ENCODE data around the gene HSCB.
"Not testable (repeated sequence)": the region's sequence is repeated elsewhere in the genome, so short reads cannot be mapped to it uniquely, and the experiment has no call there.

Gene HSCB

DNA sequence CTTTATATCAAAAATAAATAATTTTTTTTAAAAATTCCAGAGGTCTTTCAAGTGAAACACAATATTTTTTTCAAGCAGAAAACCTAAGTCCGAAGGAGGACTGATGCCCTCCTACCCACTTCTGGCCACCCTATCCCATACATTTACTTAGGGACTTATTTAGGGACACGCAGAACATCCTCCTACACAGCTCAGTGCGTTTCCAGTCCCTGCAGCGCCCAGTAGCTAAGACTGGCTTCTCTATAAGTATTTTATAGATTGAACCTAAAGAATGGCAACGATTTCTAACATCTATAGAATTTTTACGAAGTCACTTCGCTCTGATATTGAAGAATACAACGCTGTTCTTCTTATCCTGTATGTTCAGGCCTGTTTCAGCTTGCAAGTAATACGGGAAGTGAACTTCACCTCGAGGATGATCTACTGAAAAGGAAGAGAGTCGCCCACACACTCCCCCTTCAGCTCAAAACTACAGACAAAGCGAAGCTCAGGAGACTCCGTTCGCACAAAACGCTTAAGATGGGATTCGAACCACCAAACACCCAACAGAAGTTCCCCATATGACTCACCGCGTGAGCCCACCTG, 547 bp upstream of the HSCB start:
- DNase-seq = no peak

DNA sequence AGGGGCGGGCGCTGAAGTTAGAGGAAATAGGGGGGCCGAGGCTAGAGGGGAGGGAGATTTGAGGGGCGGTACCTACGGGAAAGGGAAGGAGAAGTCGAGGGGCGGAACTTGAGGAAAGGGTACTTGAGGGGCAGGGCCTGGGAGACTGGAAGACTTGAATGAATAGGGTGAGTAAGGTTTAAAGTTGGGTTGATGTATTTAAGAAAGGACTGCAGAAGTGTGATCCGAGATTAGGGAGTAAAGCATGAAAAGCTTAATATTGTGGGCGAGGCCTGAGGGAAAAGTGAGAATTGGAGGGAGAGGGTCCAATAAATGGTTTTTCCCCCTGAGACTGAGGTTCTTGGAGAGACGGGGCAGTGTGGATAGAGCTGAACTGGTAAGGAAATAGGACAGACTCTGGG, 723 bp downstream of the HSCB start:
- no peak for DNase-seq

DNA sequence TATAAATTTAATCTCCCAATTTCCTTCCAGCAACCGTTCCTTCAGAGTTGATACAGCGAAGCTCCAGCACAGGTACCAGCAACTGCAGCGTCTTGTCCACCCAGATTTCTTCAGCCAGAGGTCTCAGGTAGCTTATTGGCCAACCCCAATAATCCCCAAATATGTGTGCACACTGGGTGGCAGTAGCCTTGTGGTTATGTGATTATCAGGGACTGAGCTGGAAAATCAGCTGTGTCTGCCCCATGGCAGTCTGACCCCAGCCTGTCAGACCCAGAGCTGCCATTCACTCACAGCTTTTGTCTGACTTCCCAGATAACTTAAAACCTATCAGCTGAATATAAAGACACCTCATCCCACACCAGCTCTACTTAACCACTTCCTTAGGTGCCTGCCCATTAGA, 2.0 kb downstream of the HSCB start:
- no peak for DNase-seq

DNA sequence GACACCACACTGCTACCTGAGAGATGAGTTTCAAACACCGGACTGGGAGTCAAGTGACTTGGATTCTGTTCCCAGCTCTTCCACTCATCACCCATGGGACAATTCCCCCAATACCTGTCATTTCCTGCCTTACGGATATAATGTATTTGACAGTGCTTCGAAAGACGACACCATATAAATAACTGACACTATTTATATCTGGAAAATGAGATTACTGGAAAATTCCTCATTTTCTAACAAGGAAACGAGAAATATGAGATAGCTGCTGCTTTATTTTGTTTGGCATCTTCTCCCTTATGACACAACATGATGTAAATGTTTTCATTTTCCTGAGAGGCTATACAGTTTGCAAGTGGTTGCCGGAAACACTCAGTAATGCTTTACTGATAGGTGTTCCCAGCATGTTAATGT, 8.6 kb downstream of the HSCB start:
- no peak for DNase-seq

DNA sequence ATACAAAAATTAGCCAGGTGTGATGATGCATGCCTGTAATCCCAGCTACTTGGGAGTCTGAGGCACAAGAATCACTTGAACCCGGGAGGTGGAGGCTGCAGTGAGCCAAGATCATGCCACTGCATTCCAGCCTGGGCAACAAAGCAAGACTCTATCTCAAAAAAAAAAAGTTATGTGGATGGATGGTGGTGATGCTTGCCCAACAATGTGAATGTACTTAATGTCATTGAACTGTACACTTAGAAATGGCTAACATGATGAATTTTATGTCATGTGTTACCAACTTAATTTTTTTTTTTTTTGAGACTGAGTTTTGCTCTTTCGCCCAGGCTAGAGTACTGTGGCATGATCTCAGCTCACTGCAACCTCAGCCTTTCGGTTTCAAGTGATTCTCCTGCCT, 12.7 kb downstream of the HSCB start:
- DNase-seq = not testable (repeated sequence)

DNA sequence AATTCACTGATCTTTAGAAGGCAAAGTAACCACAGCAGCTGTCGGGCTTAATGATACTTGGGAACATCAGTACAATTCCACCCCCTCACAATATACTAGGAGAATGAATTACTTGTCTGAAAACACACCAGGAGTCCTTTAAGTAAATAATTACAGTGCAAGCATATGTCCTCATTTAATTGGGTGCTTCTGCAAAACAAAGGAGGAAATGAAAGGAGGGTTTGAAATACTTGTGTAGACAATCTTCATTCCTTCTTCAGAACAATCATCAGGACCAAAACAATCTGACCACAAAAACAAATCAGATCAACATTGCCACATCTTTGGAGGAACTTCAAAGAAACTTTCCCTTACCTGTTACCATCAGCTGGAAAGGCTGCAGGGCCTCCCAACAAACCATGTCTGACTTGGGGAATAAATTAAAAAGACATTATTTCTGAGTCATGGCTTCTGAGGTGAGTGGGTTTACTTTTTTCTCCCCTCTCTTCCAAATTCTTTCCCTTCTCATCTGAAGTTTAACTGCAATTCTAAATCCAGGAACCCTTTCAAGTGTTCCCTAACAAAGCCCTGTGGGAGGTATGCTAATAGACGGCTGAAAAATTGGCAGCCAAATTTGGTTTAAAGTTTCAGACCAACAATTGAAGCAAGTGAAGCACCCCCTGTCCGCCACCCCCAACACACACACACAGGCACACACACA, 18.2 kb downstream of the HSCB start:
- DNase-seq = no peak

DNA sequence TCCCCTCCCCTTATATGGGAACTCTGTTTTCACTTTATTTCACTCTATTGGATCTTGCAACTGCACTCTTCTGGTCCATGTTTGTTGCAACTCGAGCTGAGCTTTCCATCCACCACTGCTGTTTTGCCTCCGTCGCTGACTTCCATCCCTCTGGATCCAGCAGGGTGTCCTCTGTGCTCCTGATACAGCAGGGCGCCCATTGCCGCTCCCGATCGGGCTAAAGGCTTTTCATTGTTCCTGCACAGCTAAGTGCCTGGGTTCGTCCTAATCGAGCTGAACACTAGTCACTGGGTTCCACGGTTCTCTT, 19.6 kb downstream of the HSCB start:
- no peak for DNase-seq

DNA sequence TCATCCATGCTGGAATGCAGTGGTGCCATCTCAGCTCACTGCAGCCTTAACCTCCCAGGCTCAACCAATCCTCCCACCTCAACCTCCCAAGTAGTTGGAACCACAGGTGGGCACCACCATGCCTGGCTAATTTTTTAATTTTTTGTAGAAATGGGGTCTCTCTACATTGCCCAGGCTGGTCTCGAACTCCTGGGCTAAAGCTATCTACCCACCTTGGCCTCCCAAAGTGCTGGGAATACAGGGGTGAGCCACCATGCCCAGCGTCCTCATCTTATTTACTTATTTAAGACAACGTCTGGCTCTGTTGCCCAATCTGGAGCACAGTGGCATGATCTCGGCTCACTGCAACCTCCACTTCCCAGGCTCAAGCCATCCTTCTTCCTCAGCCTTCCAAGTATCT, 20.2 kb downstream of the HSCB start:
- DNase-seq = not testable (repeated sequence)

DNA sequence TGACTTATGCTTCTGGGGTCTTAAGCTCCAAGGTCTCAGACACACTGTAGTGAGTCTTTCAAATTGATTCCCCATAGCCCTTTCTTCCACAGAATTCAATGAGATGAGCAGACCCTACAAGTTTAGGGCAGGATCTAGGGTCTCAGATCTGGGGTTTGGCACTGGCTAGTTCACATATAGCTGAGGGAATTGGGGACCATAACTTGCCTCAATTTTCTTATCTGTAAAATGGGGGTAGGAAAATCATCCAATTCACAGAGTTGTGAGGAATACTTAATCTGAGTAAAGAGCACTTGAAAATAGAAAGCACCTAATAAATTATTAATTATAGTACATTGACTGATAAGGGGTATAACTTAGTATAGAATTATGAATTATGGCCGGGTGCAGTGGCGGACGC, 24.8 kb downstream of the HSCB start:
- no peak for DNase-seq

DNA sequence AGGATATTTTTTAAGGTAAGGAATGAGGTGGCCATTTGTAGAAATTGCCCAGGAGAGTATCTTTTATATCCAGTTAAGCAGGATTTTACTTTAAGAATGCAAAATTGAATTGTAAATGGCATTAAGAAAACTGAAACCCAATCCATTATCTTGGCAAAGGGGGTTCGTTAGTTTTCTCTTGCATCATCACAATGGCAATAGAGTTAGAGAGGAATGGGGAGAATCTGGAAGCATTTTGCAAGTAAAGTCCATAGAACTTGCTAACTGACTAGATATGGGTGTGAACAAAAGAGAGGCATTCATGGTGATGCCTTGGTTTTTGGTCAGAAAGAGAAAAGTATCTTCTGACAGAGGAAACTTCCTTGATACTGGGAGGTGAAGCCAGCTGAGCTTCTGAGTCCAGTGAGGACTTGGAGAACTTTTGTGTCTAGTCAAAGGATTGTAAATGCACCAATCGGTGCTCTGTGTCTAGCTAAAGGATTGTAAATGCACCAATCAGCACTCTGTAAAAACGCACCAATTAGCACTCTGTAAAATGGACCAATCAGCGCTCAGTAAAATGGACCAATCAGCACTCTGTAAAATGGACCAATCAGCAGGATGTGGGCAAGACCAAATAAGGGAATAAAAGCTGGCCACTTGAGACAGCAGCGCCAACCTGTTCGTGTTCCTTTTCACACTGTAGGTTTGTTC, 27.0 kb downstream of the HSCB start:
- DNase-seq = no peak

DNA sequence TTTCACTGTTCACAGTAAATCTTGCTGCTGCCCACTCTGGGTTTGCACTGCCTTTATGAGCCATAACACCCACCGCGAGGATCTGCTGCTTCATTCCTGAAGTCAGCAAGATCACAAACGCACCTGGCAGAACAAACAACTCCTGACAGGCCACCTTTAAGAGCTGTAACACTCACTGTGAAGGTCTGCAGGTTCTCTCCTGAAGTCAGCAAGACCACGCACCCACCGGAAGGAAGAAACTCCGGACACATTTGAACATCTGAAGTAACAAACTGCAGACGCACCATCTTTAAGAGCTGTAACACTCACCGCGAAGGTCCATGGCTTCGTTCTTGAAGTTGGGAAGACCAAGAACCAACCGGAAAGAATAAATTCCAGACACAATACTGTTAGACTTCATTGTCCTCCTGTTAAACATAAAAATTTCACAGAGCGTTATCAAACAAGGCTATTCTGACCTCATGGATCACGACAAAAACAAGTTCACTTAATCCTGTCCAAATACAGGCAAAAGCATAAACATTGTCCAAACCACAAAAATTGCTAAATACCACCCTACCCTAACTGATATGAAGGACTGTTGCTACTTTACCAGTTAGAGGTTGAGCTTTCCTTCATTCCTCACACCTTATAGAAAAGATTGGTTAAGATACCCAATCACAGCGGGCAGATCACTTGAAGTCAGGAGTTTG, 27.7 kb downstream of the HSCB start:
- no peak for DNase-seq

DNA sequence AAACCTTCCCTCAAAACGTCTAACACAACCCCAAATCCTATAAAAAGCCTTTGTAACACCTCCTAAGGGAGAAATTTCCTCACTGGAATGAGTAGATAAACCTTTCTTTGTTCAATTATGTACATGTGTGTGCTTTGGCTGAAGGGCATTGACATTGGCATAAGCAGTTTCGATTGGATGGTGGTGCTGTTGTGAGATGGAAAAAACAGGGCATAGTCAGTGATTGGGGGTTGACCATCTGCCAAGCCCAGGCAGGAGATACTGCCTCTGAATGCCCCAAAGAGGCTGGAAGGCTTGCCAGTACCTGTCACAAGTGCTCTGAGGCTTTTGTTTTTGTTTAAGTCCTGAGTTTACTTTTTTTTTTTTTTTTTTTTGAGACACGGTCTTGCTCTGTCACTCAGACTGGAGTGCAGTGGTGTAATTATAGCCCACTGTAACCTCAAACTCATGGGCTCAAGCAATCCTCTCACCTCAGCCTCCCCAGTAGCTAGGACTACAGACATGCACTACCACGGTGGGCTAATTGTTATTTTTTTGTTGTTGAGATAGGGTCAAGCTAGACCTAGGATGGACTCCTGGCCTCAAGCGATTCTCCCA, 29.5 kb downstream of the HSCB start:
- no peak for DNase-seq

DNA sequence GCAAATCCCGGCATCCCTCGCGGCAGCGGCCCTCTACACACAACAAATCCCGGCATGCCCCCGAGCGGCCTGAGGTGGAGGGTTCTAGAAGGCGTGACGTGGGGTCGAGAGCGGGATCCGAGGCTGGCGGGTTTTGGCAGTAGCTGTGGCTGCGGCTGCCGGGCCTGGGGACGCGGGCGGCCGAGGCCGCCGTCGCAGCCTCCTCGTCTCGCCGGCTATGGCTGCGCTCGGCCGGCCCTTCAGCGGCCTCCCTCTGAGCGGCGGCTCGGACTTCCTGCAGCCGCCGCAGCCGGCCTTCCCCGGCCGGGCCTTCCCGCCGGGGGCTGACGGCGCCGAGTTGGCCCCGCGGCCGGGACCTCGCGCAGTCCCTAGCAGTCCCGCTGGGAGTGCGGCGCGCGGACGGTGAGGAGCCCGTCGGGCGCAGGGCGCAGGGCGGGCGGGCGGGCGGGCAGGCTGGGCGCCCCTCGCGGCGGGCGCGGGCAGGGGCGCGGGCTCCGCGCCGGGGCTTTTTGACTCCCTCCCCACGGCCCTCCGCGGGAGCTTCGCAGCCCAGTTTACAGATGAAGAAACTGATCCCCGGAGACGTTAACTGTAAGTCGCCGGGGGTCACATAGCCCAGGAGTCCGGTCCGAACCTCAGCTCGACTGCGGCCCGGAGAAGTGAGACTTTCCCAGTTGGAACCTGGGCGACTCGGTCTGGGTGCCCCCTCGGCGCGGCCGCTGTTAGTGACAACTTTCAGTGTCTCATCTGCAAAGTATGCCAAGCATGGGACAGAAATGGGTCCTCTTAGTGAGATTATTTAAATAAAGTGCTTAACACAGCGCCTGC, 31.0 kb downstream of the HSCB start, which contains the start of gene CCDC117:
TSS of gene CCDC117 (plus strand) at position 63 of the 828 bp plus-strand sequence. CDS start at position 218, 155 bp downstream.
- DNase-seq = peak; percentile 88

DNA sequence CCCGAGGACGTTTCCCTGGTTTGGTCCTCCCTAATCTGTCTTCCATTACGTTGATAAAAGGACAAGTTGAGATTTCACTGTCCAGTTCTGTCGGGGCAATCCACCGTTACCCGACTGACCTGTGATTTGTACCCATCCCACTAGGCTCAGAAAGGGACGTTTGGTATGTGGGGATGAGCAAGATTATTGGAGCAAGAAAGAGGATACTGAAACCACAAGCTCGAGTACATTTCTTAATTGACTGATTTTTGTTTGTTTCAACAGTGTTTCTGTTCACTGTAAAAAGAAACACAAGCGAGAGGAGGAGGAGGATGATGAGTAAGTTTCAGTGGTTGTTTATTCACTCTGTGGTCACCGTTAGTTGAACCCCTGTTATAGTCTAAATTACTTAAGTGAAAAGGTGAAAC, 31.6 kb downstream of the HSCB start:
- DNase-seq = no peak

DNA sequence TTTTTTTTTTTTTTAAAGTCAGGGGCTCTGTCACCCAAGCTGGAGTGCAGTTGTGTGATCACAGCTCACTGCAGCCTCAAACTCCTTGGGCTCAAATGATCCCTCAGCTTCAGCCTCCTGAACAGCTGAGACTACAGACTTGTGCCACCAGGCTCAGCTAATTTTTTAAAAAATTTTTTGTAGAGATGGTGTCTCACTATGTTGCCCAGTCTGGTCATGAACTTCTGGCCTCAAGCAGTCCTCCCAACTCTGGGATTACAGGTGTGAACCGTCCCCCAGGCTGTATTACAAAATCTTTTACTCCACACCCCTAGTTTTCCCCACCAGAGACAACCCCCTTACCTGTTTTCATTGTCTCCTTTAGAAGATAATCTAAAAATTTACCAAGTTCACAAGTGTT, 32.5 kb downstream of the HSCB start:
- no peak for DNase-seq

DNA sequence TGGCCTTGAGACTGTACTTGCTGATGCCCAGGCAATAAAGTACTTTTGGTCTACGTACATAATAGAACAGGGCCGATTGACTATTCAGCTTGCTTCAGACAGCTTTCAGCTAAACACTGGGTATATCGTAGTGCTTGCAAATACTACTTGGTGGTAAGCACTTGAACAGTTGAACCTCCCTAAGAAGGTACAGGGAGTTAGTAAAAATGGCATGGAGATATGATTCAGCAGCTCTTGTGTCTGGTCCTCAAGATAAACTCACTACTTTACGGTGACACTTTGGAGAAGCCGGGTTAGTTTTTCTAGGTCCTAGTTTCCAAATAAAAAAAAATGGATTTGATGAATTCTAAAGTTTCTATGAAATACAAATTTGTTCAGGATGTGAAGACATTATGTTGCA, 38.0 kb downstream of the HSCB start:
- DNase-seq = no peak

DNA sequence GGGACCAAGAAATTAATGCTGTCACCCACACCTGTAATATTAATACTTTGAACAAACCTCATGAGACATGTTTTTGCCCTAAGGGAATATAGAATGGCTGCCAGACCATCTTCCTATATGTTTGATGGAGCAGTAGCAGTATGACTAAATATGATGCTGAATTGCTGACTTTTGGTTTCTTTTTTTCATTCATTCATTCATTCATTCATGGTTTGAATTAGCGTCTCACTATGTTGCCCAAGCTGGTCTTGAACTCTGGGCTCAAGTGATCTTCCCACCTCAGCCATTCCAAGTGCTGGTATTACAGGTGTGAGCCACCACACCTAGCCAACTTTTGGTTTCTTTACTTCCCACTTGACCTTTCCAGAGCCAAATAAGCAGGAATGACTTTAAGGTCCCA, 38.5 kb downstream of the HSCB start:
- no peak for DNase-seq

DNA sequence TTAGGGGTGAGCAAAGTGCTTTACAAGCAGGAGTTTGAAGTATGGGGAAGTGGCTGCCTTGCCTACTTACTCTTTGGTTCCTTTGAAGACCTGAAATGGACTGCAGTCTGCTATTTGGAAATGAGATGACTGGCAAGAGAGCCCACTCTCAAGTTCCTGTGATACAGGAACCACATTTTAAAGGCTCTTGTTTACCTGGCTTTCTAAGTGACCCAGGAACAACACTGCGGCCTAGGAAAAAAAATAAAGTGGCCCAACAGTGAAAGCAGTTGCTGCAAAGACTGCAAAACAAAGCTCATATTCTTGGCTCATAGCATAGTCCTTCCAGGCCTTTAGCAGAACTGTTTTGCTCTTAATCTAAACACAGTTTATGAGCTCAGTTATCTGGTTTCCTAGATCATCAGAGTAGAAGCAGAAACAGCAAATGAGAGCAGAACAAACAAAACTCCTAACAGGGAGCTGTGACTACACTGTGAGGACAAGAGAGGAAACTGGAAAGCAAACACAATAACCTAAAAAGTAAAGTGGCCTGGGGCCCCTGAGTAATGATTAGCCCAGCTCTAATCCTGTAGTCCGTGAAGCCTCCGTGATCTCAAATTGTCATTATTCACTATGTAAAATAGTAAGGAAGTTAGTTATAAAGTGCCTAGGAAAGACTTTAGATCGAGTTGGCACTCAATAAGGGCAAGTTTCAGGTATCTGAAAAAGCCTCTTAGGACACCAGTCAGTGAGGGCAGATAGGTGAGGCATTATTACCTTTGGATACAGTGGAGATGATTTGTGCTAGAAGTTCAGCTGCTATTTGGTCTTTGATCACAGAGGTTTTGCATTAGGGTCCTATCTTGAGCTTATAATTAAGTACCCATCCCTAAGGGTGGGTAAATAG, 42.2 kb downstream of the HSCB start:
- DNase-seq = no peak

DNA sequence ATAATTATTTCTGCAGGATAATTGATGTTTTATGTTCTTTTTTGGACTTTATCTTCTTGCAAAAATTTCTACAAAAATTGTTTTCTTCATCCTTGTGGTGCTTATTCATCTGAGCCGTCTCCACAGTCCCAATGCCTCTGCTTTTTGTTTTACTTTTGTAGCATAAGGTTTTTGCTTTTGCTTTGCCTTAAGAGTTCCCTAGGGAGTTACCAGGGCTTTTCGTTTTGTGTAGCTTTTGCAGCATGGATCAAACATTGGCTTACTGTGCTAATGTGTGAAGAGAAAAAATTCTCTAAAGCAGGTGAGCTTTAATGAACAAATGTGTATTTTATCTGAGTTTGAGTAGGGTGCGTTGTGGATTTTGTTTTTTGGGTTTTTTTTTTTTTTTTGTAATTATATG, 46.8 kb downstream of the HSCB start:
- no peak for DNase-seq

DNA sequence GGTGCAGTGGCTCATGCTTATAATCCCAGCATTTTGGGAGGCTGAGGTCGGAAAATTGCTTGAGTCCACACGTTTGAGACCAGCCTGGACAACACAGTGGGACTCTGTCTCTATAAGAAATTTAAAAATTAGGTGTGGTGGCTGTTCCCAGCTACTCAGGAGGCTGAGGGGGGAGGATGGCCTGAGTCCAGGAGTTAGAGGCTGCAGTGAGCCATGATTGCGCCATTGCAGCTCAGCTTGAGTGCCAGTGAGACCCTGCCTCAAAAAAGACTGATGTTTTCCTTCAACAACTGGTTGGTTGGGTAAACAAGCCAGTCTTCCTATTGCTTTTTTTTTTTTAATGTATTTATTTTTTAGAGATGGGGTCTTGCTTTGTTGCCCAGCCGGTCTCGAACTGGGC, 49.3 kb downstream of the HSCB start:
- no peak for DNase-seq

DNA sequence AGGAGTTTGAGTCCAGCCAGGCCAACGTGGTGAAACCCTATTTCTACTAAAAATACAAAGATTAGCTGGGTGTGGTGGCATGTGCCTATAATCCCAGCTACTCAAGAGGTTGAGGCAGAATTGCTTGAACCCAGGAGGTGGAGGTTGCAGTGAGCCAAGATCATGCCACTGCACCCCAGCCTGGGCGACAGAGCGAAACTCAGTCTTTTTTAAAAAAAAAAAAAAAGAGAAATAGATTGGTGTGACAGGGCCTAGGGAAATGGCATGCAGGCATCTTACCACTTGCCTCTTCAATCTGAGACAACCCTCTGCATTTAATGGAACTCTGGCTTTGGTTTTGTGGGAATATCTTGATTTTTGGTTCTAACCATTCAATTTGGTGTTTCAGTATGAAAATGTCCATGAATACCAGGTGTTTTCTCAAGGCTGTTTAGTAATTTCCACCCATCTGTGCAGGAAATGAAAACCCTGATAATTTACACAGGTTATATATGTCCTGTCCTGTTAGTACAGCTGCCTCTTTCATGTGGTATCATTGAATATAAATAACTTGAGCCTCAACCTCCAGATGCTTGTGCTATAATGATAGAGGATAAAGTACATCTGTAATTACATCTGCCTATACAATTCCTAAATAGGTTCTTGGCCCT, 50.1 kb downstream of the HSCB start:
- no peak for DNase-seq
